Measurements from ENCODE around the gene SLC22A8. TPM values are rescaled to one million over a fixed set of nuclear protein-coding genes. Genes with fewer than 3 reads are reported as not detected.
"Not testable (repeated sequence)": the region's sequence is repeated elsewhere in the genome, so short reads cannot be mapped to it uniquely, and the experiment has no call there.

Gene SLC22A8, protein sequence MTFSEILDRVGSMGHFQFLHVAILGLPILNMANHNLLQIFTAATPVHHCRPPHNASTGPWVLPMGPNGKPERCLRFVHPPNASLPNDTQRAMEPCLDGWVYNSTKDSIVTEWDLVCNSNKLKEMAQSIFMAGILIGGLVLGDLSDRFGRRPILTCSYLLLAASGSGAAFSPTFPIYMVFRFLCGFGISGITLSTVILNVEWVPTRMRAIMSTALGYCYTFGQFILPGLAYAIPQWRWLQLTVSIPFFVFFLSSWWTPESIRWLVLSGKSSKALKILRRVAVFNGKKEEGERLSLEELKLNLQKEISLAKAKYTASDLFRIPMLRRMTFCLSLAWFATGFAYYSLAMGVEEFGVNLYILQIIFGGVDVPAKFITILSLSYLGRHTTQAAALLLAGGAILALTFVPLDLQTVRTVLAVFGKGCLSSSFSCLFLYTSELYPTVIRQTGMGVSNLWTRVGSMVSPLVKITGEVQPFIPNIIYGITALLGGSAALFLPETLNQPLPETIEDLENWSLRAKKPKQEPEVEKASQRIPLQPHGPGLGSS
- total RNA-seq, result not detected

GRCh38 chr11:63015521-63016215 is at the start of gene SLC22A8:
Gene SLC22A8, minus strand, starts transcription at chr11:63015841. Its CDS starts 883 bp downstream, at chr11:63014958.
- Histone ChIP-seq H3K36me3 (no peaks in the 10 kb centered on the region), H3K9me3 (no peaks in the 10 kb centered on the region), H3K27me3 (peaks cover 0 to 27% (median 0%) of the 10 kb centered on the region in 4 donors), H3K27ac (no peak within 1 kb of the TSS), H3K4me1 (peaks cover 0 to 11% (median 0%) of the 10 kb centered on the region in 3 donors), H3K4me3 (no peak within 1 kb of the TSS)
- WGBS, 2 donors, result no CpG with 5 or more reads among the region's 18 CpGs
- DNase-seq, result no peak
- no peak for TF ChIP-seq POLR2A (IDR thresholded peaks at IDR 0.05)
- TF ChIP-seq, protein P1, sequence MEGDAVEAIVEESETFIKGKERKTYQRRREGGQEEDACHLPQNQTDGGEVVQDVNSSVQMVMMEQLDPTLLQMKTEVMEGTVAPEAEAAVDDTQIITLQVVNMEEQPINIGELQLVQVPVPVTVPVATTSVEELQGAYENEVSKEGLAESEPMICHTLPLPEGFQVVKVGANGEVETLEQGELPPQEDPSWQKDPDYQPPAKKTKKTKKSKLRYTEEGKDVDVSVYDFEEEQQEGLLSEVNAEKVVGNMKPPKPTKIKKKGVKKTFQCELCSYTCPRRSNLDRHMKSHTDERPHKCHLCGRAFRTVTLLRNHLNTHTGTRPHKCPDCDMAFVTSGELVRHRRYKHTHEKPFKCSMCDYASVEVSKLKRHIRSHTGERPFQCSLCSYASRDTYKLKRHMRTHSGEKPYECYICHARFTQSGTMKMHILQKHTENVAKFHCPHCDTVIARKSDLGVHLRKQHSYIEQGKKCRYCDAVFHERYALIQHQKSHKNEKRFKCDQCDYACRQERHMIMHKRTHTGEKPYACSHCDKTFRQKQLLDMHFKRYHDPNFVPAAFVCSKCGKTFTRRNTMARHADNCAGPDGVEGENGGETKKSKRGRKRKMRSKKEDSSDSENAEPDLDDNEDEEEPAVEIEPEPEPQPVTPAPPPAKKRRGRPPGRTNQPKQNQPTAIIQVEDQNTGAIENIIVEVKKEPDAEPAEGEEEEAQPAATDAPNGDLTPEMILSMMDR (IDR thresholded peaks at IDR 0.05), result no peak
- intact Hi-C loops (cut with DNase I), result no loop called here

DNA sequence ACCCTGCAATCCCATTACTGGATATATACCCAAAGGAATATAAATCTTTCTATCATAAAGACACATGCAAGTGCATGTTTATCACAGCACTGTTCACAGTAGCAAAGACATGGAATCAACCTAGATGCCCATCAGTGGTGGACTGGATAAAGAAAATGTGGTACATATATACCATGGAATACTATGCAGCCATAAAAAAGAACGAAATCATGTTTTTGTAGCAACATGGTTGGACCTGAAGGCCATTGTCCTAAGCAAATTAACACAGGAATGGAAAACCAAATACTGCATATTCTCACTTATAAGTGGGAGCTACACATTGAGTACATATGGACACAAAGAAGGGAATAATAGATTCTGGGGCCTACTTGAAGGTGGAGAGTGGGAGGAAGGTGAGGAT is 30.6 kb upstream of the SLC22A8 start:
- H3K4me3 ChIP-seq; intact Hi-C loops (cut with DNase I); H3K27ac ChIP-seq; DNase-seq; H3K4me1 ChIP-seq; H3K36me3 ChIP-seq: not testable (repeated sequence)
- Histone ChIP-seq H3K27me3 (peaks cover 0 to 19% (median 0%) of the 10 kb centered on the region in 4 donors), H3K9me3 (peaks cover 0 to 13% (median 0%) of the 10 kb centered on the region in 3 donors)
- WGBS, 2 donors, result 31 to 44% methylated on average over 1 of the region's 1 CpG

DNA sequence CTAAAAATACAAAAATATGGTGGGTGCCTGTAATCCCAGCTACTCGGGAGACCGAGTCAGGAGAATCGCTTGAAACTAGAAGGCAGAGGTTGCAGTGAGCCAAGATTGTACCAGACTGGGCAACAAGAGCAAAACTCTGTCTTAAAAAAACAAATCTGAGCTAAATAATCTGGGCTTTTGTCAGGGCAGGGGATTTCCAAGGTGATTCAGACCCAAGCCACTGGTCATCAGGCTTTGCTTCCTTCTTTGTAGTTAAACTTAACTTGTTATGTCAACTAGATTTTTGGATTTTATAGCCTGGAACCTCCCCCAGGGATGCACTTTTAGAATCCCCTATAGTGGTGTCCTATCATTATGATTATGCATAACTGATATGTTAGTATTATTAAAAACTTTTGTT is 27.0 kb upstream of the SLC22A8 start:
- DNase-seq, result no peak
- WGBS, 2 donors, result 60 to 86% methylated on average over 3 of the region's 3 CpGs
- Histone ChIP-seq H3K36me3 (no peaks in the 10 kb centered on the region), H3K9me3 (peaks cover 0 to 6% (median 0%) of the 10 kb centered on the region in 3 donors), H3K4me3 (no peak overlapping the region), H3K27me3 (peaks cover 0 to 13% (median 0%) of the 10 kb centered on the region in 4 donors), H3K27ac (no peak overlapping the region), H3K4me1 (no peaks in the 10 kb centered on the region)
- TF ChIP-seq, protein P1 (IDR thresholded peaks at IDR 0.05), result no peak
- no peak for TF ChIP-seq POLR2A (IDR thresholded peaks at IDR 0.05)
- intact Hi-C loops (cut with DNase I), result no loop called here

DNA sequence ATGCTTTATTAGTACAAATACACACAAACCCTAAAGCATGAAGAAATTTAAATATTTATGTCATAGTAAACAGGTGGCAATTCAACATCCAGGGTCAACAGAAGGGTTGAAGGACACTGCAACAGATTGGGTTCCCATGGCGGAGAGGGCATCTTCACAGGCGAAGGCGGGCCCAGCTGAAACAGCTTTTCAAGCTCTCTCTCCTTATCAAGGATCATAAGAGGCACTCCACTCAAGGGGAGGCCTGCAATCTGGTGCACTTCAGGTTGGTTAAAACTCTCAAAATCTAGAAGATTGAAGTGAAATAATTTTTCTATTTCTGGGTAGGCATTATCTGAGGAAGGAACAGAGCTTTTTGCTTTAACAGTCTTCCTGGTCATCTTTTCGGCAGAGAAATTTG is 16.8 kb upstream of the SLC22A8 start:
- H3K4me1 ChIP-seq, result peaks cover 0 to 8% (median 0%) of the 10 kb centered on the region in 3 donors
- intact Hi-C loops (cut with DNase I), result no loop called here
- H3K27ac ChIP-seq, result no peak overlapping the region
- 91 to 95% methylated on average over 4 of the region's 4 CpGs for WGBS, 2 donors
- TF ChIP-seq, protein P1 (IDR thresholded peaks at IDR 0.05), result no peak
- no peak for TF ChIP-seq POLR2A (IDR thresholded peaks at IDR 0.05)
- H3K9me3 ChIP-seq, result no peaks in the 10 kb centered on the region
- no peak for DNase-seq
- H3K36me3 ChIP-seq, result no peaks in the 10 kb centered on the region
- no peak overlapping the region for H3K4me3 ChIP-seq
- H3K27me3 ChIP-seq, result peaks cover 0 to 9% (median 0%) of the 10 kb centered on the region in 4 donors

DNA sequence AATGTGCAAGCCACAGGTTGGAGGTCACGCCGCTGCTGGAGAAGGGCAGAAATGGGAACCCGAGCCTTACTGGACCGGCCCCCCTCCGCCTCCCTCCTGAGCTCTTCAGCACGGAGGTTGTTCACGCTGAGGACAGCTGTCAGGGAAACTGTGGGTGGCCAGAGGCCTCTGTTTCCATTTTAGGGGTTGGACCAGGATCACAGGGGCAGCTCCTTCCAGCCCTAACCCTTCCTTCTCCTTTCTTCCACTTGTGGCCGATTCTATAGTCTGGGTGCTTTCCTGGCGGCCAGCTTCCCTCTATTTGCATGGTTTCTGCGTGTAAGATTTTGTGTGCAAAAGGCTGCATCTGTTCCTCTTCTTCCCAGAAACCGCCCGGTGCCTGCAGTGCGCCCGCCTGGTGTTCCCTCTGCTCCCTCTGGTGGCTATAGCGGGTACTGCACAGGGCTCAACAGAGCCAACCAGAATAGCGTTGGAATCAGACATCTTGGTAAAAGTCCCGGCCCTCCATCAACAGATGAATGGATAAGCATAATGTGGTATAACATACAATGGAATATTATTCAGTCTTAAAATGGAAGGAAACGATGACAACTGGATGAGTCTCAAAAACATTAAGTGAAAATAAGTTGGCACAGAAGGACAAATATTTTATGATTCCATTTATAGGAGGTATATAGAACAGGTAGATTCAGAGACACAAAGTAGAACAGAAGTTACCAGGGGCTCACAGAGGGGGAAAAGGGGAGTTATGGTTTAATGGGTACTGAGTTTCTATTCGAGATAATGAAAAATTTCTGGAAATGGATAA is 8.4 kb upstream of the SLC22A8 start:
- Histone ChIP-seq H3K27me3 (peaks cover 0 to 26% (median 0%) of the 10 kb centered on the region in 4 donors), H3K4me3 (no peak overlapping the region), H3K4me1 (peaks cover 0 to 14% (median 4%) of the 10 kb centered on the region in 3 donors), H3K27ac (no peak overlapping the region), H3K9me3 (no peaks in the 10 kb centered on the region), H3K36me3 (no peaks in the 10 kb centered on the region)
- TF ChIP-seq, protein P1 (IDR thresholded peaks at IDR 0.05), result peak; percentile 98 to 100 (median 100)
- TF ChIP-seq POLR2A (IDR thresholded peaks at IDR 0.05), result no peak
- WGBS, 2 donors, result 13 to 16% methylated on average over 14 to 19 of the region's 19 CpGs
- intact Hi-C loops (cut with DNase I), result loop anchor here (2.0 kb wide), 1 partner anchor 117 kb away; no protein-coding TSS in a partner anchor
- peak; percentile 27 for DNase-seq

Data from esophagus squamous epithelium (tissue), 5 donors.